ENCODE results near the gene MSANTD1.

GRCh38 chr4:3290889-3291321 is 41.9 kb downstream of the MSANTD1 start:
- TF ChIP-seq CTCF (IDR thresholded peaks at IDR 0.05; ENCODE audit: extremely low read depth in 1 of 2, insufficient read depth in 1 of 2, low read depth in 1 of 2, low read length in 2 of 2) (no peak), POLR2A (IDR thresholded peaks at IDR 0.05; ENCODE audit: low read depth, low read length) (no peak), POLR2AphosphoS5 (IDR thresholded peaks at IDR 0.05; ENCODE audit: insufficient read depth, low read depth, low read length) (no peak), GATA2 (IDR thresholded peaks at IDR 0.05; ENCODE audit: insufficient read depth, insufficient read length, low read depth, low read length) (no peak), FOS (IDR thresholded peaks at IDR 0.05; ENCODE audit: borderline replicate concordance, insufficient read depth, low read length) (no peak), JUN (IDR thresholded peaks at IDR 0.05; ENCODE audit: borderline replicate concordance, insufficient read depth, insufficient read length, low read depth) (no peak)
